ENCODE data around the gene GAGE13. TPM values are rescaled to one million over a fixed set of nuclear protein-coding genes. Genes with fewer than 3 reads are reported as not detected.
"Not testable (repeated sequence)": the region's sequence is repeated elsewhere in the genome, so short reads cannot be mapped to it uniquely, and the experiment has no call there.

GAGE13 gene
- total RNA-seq, 1 donor from 2014 or later = not detected

DNA sequence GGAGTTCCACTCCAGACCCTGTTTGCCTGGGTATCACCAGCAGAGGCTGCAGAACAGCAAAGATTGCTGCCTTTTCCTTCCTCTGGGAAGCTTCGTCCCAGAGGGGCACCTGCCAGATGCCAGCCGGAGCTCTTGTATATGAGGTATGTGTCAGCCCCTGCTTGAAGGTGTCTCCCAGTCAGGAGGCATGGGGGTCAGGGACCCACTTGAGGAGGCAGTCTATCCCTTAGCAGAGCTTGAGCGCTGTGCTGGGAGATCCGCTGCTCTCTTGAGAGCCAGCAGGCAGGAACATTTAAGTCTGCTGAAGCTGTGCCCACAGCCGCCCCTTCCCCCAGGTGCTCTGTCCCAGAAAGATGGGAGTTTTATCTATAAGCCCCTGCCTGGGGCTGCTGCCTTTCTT lies 32.1 kb upstream of the GAGE13 start:
- not testable (repeated sequence) for H3K4me1 ChIP-seq (ENCODE audit: control insufficient read depth in 3 of 3, insufficient read depth in 3 of 3, low read length in 3 of 3); H3K27ac ChIP-seq (ENCODE audit: low read depth, low read length); H3K27me3 ChIP-seq (ENCODE audit: control insufficient read depth in 3 of 3, insufficient read depth in 3 of 3, low read length in 3 of 3); H3K9ac ChIP-seq (ENCODE audit: low read depth in 1 of 3, low read length in 3 of 3); H3K9me3 ChIP-seq (ENCODE audit: control insufficient read depth in 3 of 3, low read length in 3 of 3); H3K36me3 ChIP-seq (ENCODE audit: control insufficient read depth in 3 of 3, insufficient read depth in 3 of 3, low read length in 3 of 3); H3K4me3 ChIP-seq (ENCODE audit: low read length in 3 of 3)

DNA sequence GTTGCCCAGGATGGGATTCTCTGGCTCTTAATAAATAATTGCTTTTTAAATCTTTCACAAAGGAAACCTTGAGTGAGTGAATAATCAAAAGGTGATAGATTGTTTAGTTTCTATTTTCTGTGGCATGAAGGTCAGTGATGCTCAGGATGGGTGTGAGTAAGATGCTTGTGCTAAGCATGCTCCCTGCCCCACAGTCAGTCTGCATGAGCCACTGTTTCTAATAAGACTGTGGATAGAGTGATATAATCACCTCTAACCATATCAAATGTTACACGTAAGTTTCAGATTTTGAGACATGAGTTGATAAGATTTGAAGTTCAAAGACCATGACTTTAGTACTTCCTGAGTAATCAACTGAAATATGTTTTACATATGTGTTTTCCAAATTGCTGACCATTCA lies 30.7 kb upstream of the GAGE13 start:
- no peak overlapping the region for H3K4me3 ChIP-seq (ENCODE audit: low read length in 3 of 3)
- no peaks in the 10 kb centered on the region for H3K4me1 ChIP-seq (ENCODE audit: control insufficient read depth in 3 of 3, insufficient read depth in 3 of 3, low read length in 3 of 3)
- H3K9me3 ChIP-seq (ENCODE audit: control insufficient read depth in 3 of 3, low read length in 3 of 3) = no peaks in the 10 kb centered on the region
- H3K36me3 ChIP-seq (ENCODE audit: control insufficient read depth in 3 of 3, insufficient read depth in 3 of 3, low read length in 3 of 3) = no peaks in the 10 kb centered on the region
- H3K27me3 ChIP-seq (ENCODE audit: control insufficient read depth in 3 of 3, insufficient read depth in 3 of 3, low read length in 3 of 3) = peaks cover 0 to 3% (median 0%) of the 10 kb centered on the region in 3 donors
- no peak overlapping the region for H3K9ac ChIP-seq (ENCODE audit: low read depth in 1 of 3, low read length in 3 of 3)
- H3K27ac ChIP-seq (ENCODE audit: low read depth, low read length) = no peak overlapping the region

DNA sequence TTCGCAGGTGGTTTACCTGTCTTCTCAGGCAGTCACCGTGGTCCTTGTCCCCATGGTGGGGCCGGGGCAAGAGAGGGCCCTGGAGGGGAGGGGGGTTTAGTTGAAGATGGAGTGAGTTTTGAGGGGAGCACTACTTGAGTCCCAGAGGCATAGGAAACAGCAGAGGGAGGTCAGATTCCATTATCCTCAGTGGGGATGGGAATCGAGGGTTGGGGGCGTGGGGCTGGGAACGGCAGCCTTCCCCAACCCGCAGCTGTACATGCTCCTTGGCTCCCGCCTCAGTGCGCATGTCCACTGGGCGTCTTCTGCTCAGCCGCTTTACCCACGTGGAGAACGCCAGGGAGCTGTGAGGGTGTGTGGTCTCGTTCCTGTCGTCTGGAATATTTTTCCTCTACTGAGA lies 28.0 kb upstream of the GAGE13 start, which contains the start of gene GAGE10:
Gene GAGE10, plus strand, starts transcription at position 301 of the 400 bp plus-strand sequence. CDS start 1,214 bp downstream, outside the sequence.
- H3K27me3 ChIP-seq (ENCODE audit: control insufficient read depth in 3 of 3, insufficient read depth in 3 of 3, low read length in 3 of 3) = peaks cover 0 to 3% (median 0%) of the 10 kb centered on the region in 3 donors
- no peak within 1 kb of the TSS for H3K9ac ChIP-seq (ENCODE audit: low read depth in 1 of 3, low read length in 3 of 3)
- H3K4me1 ChIP-seq (ENCODE audit: control insufficient read depth in 3 of 3, insufficient read depth in 3 of 3, low read length in 3 of 3) = no peaks in the 10 kb centered on the region
- no peak within 1 kb of the TSS for H3K4me3 ChIP-seq (ENCODE audit: low read length in 3 of 3)
- no peaks in the 10 kb centered on the region for H3K36me3 ChIP-seq (ENCODE audit: control insufficient read depth in 3 of 3, insufficient read depth in 3 of 3, low read length in 3 of 3)
- H3K9me3 ChIP-seq (ENCODE audit: control insufficient read depth in 3 of 3, low read length in 3 of 3) = no peaks in the 10 kb centered on the region
- H3K27ac ChIP-seq (ENCODE audit: low read depth, low read length) = no peak within 1 kb of the TSS

DNA sequence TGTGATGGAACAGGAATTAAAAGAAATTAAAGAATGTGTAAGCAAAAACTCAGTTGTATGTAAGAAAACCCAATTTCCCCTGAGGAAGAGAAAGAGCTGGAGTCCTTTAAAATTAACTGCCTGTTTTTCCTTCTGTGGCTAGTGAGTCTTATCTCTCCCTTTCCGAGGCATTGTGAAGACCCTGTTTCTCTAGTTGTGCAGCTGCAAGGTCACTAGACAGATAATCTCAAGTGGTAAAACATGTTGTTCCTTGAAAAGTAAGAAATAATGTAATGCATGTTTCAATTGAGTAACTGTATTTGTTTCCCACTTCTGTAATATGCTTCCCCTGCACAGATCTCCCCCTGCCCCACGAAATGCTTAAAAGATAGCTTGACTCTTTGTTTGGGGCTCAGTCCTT lies 23.6 kb upstream of the GAGE13 start:
- not testable (repeated sequence) for H3K27me3 ChIP-seq (ENCODE audit: control insufficient read depth in 3 of 3, insufficient read depth in 3 of 3, low read length in 3 of 3); H3K9ac ChIP-seq (ENCODE audit: low read depth in 1 of 3, low read length in 3 of 3); H3K36me3 ChIP-seq (ENCODE audit: control insufficient read depth in 3 of 3, insufficient read depth in 3 of 3, low read length in 3 of 3); H3K4me1 ChIP-seq (ENCODE audit: control insufficient read depth in 3 of 3, insufficient read depth in 3 of 3, low read length in 3 of 3); H3K27ac ChIP-seq (ENCODE audit: low read depth, low read length); H3K4me3 ChIP-seq (ENCODE audit: low read length in 3 of 3); H3K9me3 ChIP-seq (ENCODE audit: control insufficient read depth in 3 of 3, low read length in 3 of 3)

DNA sequence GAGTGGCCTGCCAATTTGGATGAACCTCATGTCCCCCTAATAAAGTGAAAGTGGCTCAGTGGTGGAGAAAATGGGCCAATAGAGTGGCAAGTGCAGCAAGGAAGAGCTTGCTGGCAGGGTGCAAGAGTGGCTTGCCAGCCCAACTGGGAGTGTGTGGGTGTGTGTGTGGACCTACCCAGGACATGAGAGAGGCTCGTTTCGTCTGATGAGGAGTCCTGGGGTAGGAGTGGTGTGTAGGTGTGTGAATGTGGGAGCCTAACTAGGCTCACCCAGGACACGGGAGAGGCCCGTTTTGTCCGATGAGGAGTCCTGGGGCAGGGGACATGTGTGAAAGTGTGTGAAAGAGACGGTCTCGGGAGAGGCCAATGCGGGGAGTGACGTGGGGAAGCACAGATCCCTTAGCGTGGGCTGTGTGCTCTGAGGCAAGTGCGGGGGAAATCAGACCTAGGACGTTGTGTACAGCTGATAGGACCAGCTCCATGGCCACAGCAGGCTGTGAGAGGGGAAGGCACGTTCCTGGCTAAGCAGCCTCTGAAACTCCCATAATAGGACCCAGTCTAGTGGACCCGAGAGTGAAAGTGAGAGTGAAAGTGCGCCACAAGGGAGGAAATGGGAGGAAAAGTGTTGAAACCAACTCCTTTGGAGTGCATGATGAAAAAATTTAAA lies 22.6 kb upstream of the GAGE13 start:
- Histone ChIP-seq H3K27me3 (ENCODE audit: control insufficient read depth in 3 of 3, insufficient read depth in 3 of 3, low read length in 3 of 3) (no peaks in the 10 kb centered on the region), H3K27ac (ENCODE audit: low read depth, low read length) (no peak overlapping the region), H3K4me1 (ENCODE audit: control insufficient read depth in 3 of 3, insufficient read depth in 3 of 3, low read length in 3 of 3) (peaks cover 2 to 7% (median 3%) of the 10 kb centered on the region in 3 donors), H3K4me3 (ENCODE audit: low read length in 3 of 3) (peak overlapping the region; percentile 63 to 71 (median 70)), H3K9ac (ENCODE audit: low read depth in 1 of 3, low read length in 3 of 3) (peak overlapping the region; percentile 24 to 74 (median 57)), H3K9me3 (ENCODE audit: control insufficient read depth in 3 of 3, low read length in 3 of 3) (no peaks in the 10 kb centered on the region), H3K36me3 (ENCODE audit: control insufficient read depth in 3 of 3, insufficient read depth in 3 of 3, low read length in 3 of 3) (no peaks in the 10 kb centered on the region)

DNA sequence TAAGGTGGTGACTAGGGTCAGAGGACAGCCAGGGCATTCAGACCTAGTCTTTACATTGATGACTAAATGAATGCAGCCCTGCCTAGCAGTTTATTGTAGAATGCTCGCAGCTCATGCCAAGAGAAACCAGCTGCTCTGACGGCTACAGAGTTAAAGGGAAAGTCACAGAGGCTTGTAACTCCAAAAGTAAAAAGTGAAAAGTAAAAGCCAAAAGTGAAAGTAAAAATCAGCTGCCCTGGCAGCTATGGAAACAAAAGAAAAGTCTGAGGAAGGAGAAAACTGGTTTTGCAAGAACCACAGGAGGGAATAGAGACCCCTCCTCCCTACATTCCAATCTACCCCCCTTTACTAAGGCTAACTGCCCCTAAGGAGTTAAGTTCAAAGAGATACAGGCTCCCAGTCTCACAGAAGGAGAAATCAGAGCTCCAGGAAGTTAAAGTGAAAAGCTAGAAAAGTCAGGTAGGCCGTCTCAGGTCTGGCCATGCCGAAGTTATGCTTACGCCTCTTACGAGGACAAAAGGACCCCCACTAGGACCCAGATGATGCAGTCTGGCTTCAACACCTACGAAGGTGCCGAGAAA lies 21.9 kb upstream of the GAGE13 start:
- H3K36me3 ChIP-seq (ENCODE audit: control insufficient read depth in 3 of 3, insufficient read depth in 3 of 3, low read length in 3 of 3) = no peaks in the 10 kb centered on the region
- H3K27me3 ChIP-seq (ENCODE audit: control insufficient read depth in 3 of 3, insufficient read depth in 3 of 3, low read length in 3 of 3) = no peaks in the 10 kb centered on the region
- H3K27ac ChIP-seq (ENCODE audit: low read depth, low read length) = peak overlapping the region; percentile 19
- peak overlapping the region; percentile 63 to 71 (median 70) for H3K4me3 ChIP-seq (ENCODE audit: low read length in 3 of 3)
- peak overlapping the region in 2 of 3 donors; percentile 62 to 74 for H3K9ac ChIP-seq (ENCODE audit: low read depth in 1 of 3, low read length in 3 of 3)
- no peaks in the 10 kb centered on the region for H3K9me3 ChIP-seq (ENCODE audit: control insufficient read depth in 3 of 3, low read length in 3 of 3)
- peaks cover 2 to 7% (median 3%) of the 10 kb centered on the region in 3 donors for H3K4me1 ChIP-seq (ENCODE audit: control insufficient read depth in 3 of 3, insufficient read depth in 3 of 3, low read length in 3 of 3)

DNA sequence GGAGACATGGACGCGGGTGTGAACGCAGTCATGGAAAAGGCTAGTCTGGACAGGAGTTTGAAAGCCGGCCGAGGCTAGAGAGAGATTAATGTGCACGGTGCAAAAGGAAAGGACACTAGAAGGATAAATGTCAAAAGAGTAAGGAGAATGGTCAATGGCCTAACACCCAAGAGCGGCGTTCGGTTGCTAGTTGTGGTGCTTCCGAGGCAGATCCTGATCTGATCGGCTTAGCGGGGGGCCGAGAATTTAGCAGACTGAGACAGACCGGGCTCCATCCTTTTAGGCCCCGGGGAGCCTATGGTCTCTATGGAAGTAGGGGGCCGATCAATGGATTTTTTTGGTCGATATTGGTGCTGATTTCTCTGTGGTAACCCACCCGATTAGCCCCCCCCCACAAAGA lies 21.0 kb upstream of the GAGE13 start:
- H3K27ac ChIP-seq (ENCODE audit: low read depth, low read length) = no peak overlapping the region
- no peaks in the 10 kb centered on the region for H3K9me3 ChIP-seq (ENCODE audit: control insufficient read depth in 3 of 3, low read length in 3 of 3)
- H3K36me3 ChIP-seq (ENCODE audit: control insufficient read depth in 3 of 3, insufficient read depth in 3 of 3, low read length in 3 of 3) = no peaks in the 10 kb centered on the region
- H3K4me3 ChIP-seq (ENCODE audit: low read length in 3 of 3) = peak overlapping the region in 2 of 3 donors; percentile 63 to 70
- no peaks in the 10 kb centered on the region for H3K27me3 ChIP-seq (ENCODE audit: control insufficient read depth in 3 of 3, insufficient read depth in 3 of 3, low read length in 3 of 3)
- peaks cover 2 to 7% (median 3%) of the 10 kb centered on the region in 3 donors for H3K4me1 ChIP-seq (ENCODE audit: control insufficient read depth in 3 of 3, insufficient read depth in 3 of 3, low read length in 3 of 3)
- H3K9ac ChIP-seq (ENCODE audit: low read depth in 1 of 3, low read length in 3 of 3) = peak overlapping the region in 1 of 3 donors; percentile 74

DNA sequence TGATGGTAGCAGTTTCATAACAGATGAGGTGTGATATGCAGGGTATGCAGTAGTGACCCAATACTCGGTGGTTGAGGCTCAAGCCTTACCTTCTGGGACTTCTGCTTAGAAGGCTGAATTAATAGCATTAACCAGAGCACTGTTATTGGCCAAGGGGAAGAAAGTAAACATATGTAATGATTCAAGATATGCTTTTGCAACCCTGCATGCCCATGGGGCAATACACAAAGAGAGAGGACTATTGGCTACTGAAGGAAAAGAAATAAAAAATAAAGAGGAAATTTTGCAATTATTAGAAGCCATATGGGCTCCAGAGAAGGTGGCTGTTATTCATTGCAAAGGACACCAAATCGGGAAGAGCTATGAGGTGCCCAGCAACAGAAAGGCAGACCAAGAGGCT lies 19.2 kb upstream of the GAGE13 start:
- no peak overlapping the region for H3K4me3 ChIP-seq (ENCODE audit: low read length in 3 of 3)
- no peaks in the 10 kb centered on the region for H3K9me3 ChIP-seq (ENCODE audit: control insufficient read depth in 3 of 3, low read length in 3 of 3)
- peaks cover 2 to 7% (median 3%) of the 10 kb centered on the region in 3 donors for H3K4me1 ChIP-seq (ENCODE audit: control insufficient read depth in 3 of 3, insufficient read depth in 3 of 3, low read length in 3 of 3)

DNA sequence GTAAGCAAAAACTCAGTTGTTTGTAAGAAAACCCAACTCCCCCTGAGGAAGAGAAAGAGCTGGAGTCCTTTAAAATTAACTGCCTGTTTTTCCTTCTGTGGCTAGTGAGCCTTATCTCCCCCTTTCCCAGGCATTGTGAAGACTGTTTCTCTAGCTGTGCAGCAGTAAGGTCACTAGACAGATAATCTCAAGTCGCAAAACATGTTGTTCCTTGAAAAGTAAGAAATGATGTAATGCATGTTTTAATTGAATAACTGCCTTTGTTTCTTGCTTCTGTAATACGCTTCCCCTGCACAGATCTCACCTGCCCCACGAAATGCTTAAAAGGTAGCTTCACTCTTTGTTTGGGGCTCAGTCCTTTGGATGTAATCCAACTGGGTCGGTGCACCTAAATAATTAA lies 15.3 kb upstream of the GAGE13 start:
- H3K36me3 ChIP-seq (ENCODE audit: control insufficient read depth in 3 of 3, insufficient read depth in 3 of 3, low read length in 3 of 3) = no peaks in the 10 kb centered on the region
- H3K4me1 ChIP-seq (ENCODE audit: control insufficient read depth in 3 of 3, insufficient read depth in 3 of 3, low read length in 3 of 3) = no peaks in the 10 kb centered on the region
- no peak overlapping the region for H3K4me3 ChIP-seq (ENCODE audit: low read length in 3 of 3)
- H3K9ac ChIP-seq (ENCODE audit: low read depth in 1 of 3, low read length in 3 of 3) = no peak overlapping the region
- no peaks in the 10 kb centered on the region for H3K9me3 ChIP-seq (ENCODE audit: control insufficient read depth in 3 of 3, low read length in 3 of 3)
- H3K27ac ChIP-seq (ENCODE audit: low read depth, low read length) = no peak overlapping the region
- no peaks in the 10 kb centered on the region for H3K27me3 ChIP-seq (ENCODE audit: control insufficient read depth in 3 of 3, insufficient read depth in 3 of 3, low read length in 3 of 3)

More for the DNA sequence above, 19.2 kb upstream of the GAGE13 start:
- H3K27ac ChIP-seq (ENCODE audit: low read depth, low read length) = no peak overlapping the region
- no peak overlapping the region for H3K9ac ChIP-seq (ENCODE audit: low read depth in 1 of 3, low read length in 3 of 3)
- H3K36me3 ChIP-seq (ENCODE audit: control insufficient read depth in 3 of 3, insufficient read depth in 3 of 3, low read length in 3 of 3) = no peaks in the 10 kb centered on the region
- no peaks in the 10 kb centered on the region for H3K27me3 ChIP-seq (ENCODE audit: control insufficient read depth in 3 of 3, insufficient read depth in 3 of 3, low read length in 3 of 3)

DNA sequence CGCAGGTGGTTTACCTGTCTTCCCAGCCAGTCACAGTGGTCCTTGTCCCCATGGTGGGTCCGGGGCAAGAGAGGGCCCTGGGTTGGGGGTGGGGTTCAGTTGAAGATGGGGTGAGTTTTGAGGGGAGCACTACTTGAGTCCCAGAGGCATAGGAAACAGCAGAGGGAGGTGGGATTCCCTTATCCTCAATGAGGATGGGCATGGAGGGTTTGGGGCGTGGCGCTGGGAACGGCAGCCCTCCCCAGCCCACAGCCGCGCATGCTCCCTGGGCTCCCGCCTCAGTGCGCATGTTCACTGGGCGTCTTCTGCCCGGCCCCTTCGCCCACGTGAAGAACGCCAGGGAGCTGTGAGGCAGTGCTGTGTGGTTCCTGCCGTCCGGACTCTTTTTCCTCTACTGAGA lies 9.6 kb upstream of the GAGE13 start, which contains the start of gene GAGE12J:
Gene GAGE12J, plus strand, starts transcription at position 301 of the 400 bp plus-strand sequence. CDS start 1,157 bp downstream, outside the sequence.
- H3K9me3 ChIP-seq (ENCODE audit: control insufficient read depth in 3 of 3, low read length in 3 of 3); H3K36me3 ChIP-seq (ENCODE audit: control insufficient read depth in 3 of 3, insufficient read depth in 3 of 3, low read length in 3 of 3); H3K27ac ChIP-seq (ENCODE audit: low read depth, low read length); H3K9ac ChIP-seq (ENCODE audit: low read depth in 1 of 3, low read length in 3 of 3); H3K4me3 ChIP-seq (ENCODE audit: low read length in 3 of 3); H3K4me1 ChIP-seq (ENCODE audit: control insufficient read depth in 3 of 3, insufficient read depth in 3 of 3, low read length in 3 of 3); H3K27me3 ChIP-seq (ENCODE audit: control insufficient read depth in 3 of 3, insufficient read depth in 3 of 3, low read length in 3 of 3): not testable (repeated sequence)
